Measurements from ENCODE around the gene RIPOR3.

RIPOR3 gene

DNA sequence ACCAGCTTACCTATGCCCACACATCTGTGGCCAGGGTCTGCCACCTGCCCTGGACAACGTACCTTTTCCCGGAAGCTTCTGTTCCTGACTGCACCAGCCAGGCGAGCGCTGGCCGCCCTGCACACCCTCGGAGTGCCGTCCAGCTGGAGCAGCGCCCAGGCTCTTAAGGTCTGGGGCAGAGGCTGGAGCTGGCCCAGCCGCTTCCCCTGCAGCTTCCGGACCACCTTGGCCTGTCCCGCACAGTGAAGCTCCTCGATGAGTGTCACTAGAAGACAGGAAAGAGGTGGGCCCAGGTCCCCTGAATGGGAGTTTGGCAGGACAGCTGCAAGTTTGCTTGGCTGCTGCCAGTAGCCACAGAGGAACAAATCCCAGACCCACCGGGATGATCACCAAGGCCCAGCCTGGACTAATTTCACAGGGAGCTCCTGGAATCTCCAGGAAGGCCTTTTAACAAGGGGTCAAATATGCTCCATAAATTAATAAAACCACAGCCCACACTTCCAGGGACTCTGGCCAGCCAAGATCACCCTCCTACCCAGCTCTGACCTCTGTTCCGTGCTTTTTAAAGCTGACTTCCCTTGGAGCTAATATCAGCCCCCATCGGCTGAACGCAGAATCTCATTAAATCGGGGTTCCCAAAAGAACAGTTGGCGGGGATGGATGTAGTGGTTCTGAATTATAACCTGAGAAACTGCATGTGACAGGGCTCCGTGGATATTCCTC lies 98.9 kb downstream of the RIPOR3 start:
- Histone ChIP-seq H3K4me2 (ENCODE audit: low read length) (no peak overlapping the region), H3K9ac (ENCODE audit: low read length) (no peak overlapping the region), H3K27me3 (ENCODE audit: low read depth, low read length) (peaks cover 6% of the 10 kb centered on the region; the same call in 1 of the 2 replicates), H3K79me2 (ENCODE audit: low read length) (no peaks in the 10 kb centered on the region), H4K20me1 (ENCODE audit: insufficient read depth, low read length) (peaks cover 6% of the 10 kb centered on the region), H3K4me1 (ENCODE audit: low read length) (peaks cover 24% of the 10 kb centered on the region), H2AFZ (ENCODE audit: low read depth, low read length) (no peak overlapping the region), H3K4me3 (ENCODE audit: low read length) (no peak overlapping the region), H3K9me3 (ENCODE audit: insufficient read depth, low read length) (no peaks in the 10 kb centered on the region), H3K36me3 (replicated peaks; ENCODE audit: low read depth, low read length) (peaks cover 35% of the 10 kb centered on the region), H3K27ac (ENCODE audit: low read length) (no peak overlapping the region)
- no peak for TF ChIP-seq EZH2phosphoT487 (IDR thresholded peaks at IDR 0.05; ENCODE audit: low read depth)
- TF ChIP-seq, protein P1, sequence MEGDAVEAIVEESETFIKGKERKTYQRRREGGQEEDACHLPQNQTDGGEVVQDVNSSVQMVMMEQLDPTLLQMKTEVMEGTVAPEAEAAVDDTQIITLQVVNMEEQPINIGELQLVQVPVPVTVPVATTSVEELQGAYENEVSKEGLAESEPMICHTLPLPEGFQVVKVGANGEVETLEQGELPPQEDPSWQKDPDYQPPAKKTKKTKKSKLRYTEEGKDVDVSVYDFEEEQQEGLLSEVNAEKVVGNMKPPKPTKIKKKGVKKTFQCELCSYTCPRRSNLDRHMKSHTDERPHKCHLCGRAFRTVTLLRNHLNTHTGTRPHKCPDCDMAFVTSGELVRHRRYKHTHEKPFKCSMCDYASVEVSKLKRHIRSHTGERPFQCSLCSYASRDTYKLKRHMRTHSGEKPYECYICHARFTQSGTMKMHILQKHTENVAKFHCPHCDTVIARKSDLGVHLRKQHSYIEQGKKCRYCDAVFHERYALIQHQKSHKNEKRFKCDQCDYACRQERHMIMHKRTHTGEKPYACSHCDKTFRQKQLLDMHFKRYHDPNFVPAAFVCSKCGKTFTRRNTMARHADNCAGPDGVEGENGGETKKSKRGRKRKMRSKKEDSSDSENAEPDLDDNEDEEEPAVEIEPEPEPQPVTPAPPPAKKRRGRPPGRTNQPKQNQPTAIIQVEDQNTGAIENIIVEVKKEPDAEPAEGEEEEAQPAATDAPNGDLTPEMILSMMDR (IDR thresholded peaks at IDR 0.05; ENCODE audit: low read depth, low read length), result no peak

DNA sequence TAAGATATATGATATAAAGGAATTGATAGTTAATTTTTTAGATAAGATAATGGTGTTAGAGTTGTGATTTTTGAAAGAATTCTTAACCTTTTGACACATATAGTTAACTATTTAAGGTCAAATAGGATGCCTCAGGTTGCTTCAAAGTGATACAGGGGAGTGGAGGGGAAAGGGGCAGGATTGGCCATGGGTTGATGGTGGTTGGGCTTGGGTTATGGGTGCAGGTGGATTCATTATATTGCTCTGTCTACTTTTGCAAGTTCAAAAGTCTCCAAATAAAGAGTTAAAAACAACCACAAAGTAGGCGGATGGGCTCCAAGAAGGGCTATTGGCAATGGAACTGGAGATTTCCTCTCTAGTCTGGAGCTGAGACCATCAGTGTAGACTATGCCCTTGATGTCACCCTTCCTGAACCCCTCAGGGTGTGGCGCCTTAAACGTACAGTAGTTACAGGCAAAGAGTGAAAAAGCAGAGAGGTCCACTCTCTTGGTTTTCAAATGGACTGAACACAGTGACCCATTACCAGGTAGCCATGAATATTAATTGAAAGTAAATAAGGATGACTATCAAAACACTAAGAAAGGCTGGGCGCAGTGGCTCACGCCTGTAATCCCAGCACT lies 100.0 kb downstream of the RIPOR3 start:
- TF ChIP-seq, protein P1 (IDR thresholded peaks at IDR 0.05; ENCODE audit: low read depth, low read length), result no peak
- no peak for TF ChIP-seq EZH2phosphoT487 (IDR thresholded peaks at IDR 0.05; ENCODE audit: low read depth)
- no peak overlapping the region for H3K4me3 ChIP-seq (ENCODE audit: low read length)
- peaks cover 21% of the 10 kb centered on the region for H3K4me1 ChIP-seq (ENCODE audit: low read length)
- H3K9me3 ChIP-seq (ENCODE audit: insufficient read depth, low read length), result no peaks in the 10 kb centered on the region
- peaks cover 46% of the 10 kb centered on the region for H3K36me3 ChIP-seq (replicated peaks; ENCODE audit: low read depth, low read length)
- H4K20me1 ChIP-seq (ENCODE audit: insufficient read depth, low read length), result peaks cover 10% of the 10 kb centered on the region
- no peaks in the 10 kb centered on the region for H3K79me2 ChIP-seq (ENCODE audit: low read length)
- peaks cover 3% of the 10 kb centered on the region; the same call in 1 of the 2 replicates for H3K27me3 ChIP-seq (ENCODE audit: low read depth, low read length)
- no peak overlapping the region for H3K27ac ChIP-seq (ENCODE audit: low read length)
- H2AFZ ChIP-seq (ENCODE audit: low read depth, low read length), result no peak overlapping the region
- no peak overlapping the region for H3K9ac ChIP-seq (ENCODE audit: low read length)
- H3K4me2 ChIP-seq (ENCODE audit: low read length), result no peak overlapping the region

DNA sequence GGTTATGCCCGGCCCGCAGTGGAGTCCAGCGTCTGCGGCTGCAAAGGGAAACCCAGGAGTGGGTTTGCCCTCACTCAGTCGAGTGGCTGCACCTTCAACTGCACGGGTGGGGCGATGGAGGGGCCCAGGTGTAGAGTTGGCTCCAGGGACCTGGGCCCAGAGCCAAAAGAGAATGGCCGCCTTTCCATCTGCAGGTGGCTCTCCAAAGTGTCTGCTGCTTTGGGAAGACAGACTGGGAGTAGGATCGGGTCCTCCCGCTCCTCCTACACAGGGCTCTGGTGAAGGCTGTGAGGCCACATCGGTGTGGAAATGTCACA lies 101.0 kb downstream of the RIPOR3 start:
- no peaks in the 10 kb centered on the region for H3K9me3 ChIP-seq (ENCODE audit: insufficient read depth, low read length)
- peaks cover 56% of the 10 kb centered on the region for H3K36me3 ChIP-seq (replicated peaks; ENCODE audit: low read depth, low read length)
- H3K4me3 ChIP-seq (ENCODE audit: low read length), result no peak overlapping the region
- H3K4me1 ChIP-seq (ENCODE audit: low read length), result peaks cover 11% of the 10 kb centered on the region
- H3K27ac ChIP-seq (ENCODE audit: low read length), result no peak overlapping the region
- peaks cover 11% of the 10 kb centered on the region for H4K20me1 ChIP-seq (ENCODE audit: insufficient read depth, low read length)
- H3K27me3 ChIP-seq (ENCODE audit: low read depth, low read length), result no peaks in the 10 kb centered on the region
- H3K79me2 ChIP-seq (ENCODE audit: low read length), result no peaks in the 10 kb centered on the region
- no peak overlapping the region for H2AFZ ChIP-seq (ENCODE audit: low read depth, low read length)
- TF ChIP-seq, protein P1 (IDR thresholded peaks at IDR 0.05; ENCODE audit: low read depth, low read length), result no peak
- no peak for TF ChIP-seq EZH2phosphoT487 (IDR thresholded peaks at IDR 0.05; ENCODE audit: low read depth)
- H3K4me2 ChIP-seq (ENCODE audit: low read length), result no peak overlapping the region
- H3K9ac ChIP-seq (ENCODE audit: low read length), result no peak overlapping the region

DNA sequence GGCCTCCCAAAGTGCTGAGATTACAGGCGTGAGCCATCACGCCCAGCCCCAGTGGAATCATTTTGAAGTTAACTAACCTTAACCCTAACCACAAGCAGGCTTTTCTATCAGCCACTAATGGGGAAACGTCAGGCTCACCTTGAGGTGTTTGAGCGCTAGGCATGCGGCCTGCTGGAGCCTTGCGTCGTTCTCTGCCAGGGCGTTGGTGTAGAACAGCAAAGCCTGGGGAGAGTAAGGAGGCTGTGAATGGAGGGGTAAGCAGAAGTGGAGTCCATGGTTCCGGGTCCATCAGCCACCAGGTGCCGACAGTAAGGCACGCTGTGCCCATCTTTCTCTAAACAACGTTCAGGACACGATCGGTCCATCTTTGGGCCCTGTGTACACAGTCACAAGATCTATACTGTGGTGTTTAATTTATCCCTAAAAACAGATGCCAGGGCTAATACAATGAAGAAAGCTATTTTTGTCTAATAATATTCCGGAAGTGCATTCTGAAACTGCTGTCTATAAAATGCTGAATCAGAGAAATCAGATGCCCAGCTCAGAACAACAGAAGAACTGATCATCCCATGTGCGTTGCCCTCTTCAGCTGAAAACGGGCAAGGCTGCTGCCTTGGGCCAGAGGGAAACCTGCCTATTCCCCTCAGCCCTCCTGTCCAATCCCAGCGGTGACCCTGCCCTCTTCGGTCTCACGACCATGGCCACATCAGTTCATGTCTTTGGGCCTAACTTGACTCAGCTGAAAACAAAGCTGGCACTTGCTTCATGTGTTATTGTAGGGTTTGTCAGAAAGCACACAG lies 101.6 kb downstream of the RIPOR3 start:
- Histone ChIP-seq H2AFZ (ENCODE audit: low read depth, low read length) (no peak overlapping the region), H3K36me3 (replicated peaks; ENCODE audit: low read depth, low read length) (peaks cover 62% of the 10 kb centered on the region), H3K27ac (ENCODE audit: low read length) (no peak overlapping the region), H4K20me1 (ENCODE audit: insufficient read depth, low read length) (peaks cover 16% of the 10 kb centered on the region), H3K79me2 (ENCODE audit: low read length) (no peaks in the 10 kb centered on the region), H3K9me3 (ENCODE audit: insufficient read depth, low read length) (no peaks in the 10 kb centered on the region), H3K27me3 (ENCODE audit: low read depth, low read length) (no peaks in the 10 kb centered on the region), H3K4me3 (ENCODE audit: low read length) (no peak overlapping the region), H3K4me2 (ENCODE audit: low read length) (no peak overlapping the region), H3K4me1 (ENCODE audit: low read length) (peaks cover 5% of the 10 kb centered on the region), H3K9ac (ENCODE audit: low read length) (no peak overlapping the region)
- TF ChIP-seq, protein P1 (IDR thresholded peaks at IDR 0.05; ENCODE audit: low read depth, low read length), result no peak
- TF ChIP-seq EZH2phosphoT487 (IDR thresholded peaks at IDR 0.05; ENCODE audit: low read depth), result no peak

Data from OCI-LY3 (cell line).